Tibial artery (tissue), 4 donors: ENCODE results near the gene ADCY4.
"Not testable (repeated sequence)": the region's sequence is repeated elsewhere in the genome, so short reads cannot be mapped to it uniquely, and the experiment has no call there.

Source experiments
- DNase-seq, 2 donors: peaks; one replicate each; pipeline ENCODE4 v3.0.0-alpha.2; 2019
- H3K27ac ChIP-seq, 2 donors: fragments of 200-600 bp; sonication (generic) in 1 of 2; 1 replicate in 1 of 2; 2 replicates in 1 of 2; pipeline ENCODE4 v1.5.1; 2018 to 2019; ENCODE audit warnings: mild to moderate bottlenecking in 1 of 2
- H3K27me3 ChIP-seq, 2 donors: fragments of 200-600 bp; sonication (generic) in 1 of 2; one replicate each; pipeline versions ENCODE4 v1.5.1 to v1.6.0; 2016 to 2019
- H3K36me3 ChIP-seq, 3 donors: fragments of 200-600 bp; sonication (generic) in 2 of 3; one replicate each; pipeline ENCODE4 v1.5.1; 2016 to 2019; ENCODE audit warnings: mild to moderate bottlenecking in 2 of 3
- H3K4me1 ChIP-seq, 4 donors: fragments of 200-600 bp; sonication (generic) in 2 of 4; 1 replicate in 3 of 4; 2 replicates in 1 of 4; pipeline ENCODE4 v1.5.1; 2016 to 2019
- H3K4me3 ChIP-seq, 2 donors: fragments of 200-600 bp; sonication (generic) in 1 of 2; 1 replicate in 1 of 2; 2 replicates in 1 of 2; pipeline ENCODE4 v1.5.1; 2018 to 2019; ENCODE audit warnings: mild to moderate bottlenecking in 2 of 2
- H3K9me3 ChIP-seq, 3 donors: fragments of 200-600 bp; sonication (generic) in 1 of 3; one replicate each; pipeline ENCODE4 v1.5.1; 2016 to 2019
- CTCF ChIP-seq, 2 experiments: fragments of 200-600 bp in 1 of 2; fragments of 450-650 bp in 1 of 2; IDR thresholded peaks; one replicate each; pipeline ENCODE4 v1.5.1; 2017 to 2019; ENCODE audit warnings: antibody characterized with exemption in 2 of 2, mild to moderate bottlenecking in 1 of 2, moderate library complexity in 1 of 2
- intact Hi-C: fragments of 100-400 bp; cut with DNase I; formaldehyde crosslinking; loops from one replicate; pipeline ENCODE4 v1.15.0; 2023; ENCODE audit warnings: low total_unique reads

ADCY4 gene

GRCh38 chr14:24372701-24373416 is 38.0 kb upstream of the ADCY4 start:
- intact Hi-C loops, result loop anchor here (5.0 kb wide), 1 partner anchor 131 kb away; the partner anchor contains the start of gene TINF2
- TF ChIP-seq CTCF (IDR thresholded peaks at IDR 0.05), result no peak
- Histone ChIP-seq H3K4me1 (peaks cover 0 to 32% (median 16%) of the 10 kb centered on the region in 4 donors), H3K36me3 (peaks cover 23 to 59% (median 41%) of the 10 kb centered on the region in 3 donors), H3K4me3 (no peak overlapping the region), H3K27me3 (no peaks in the 10 kb centered on the region), H3K9me3 (no peaks in the 10 kb centered on the region), H3K27ac (peak overlapping the region in 1 of 2 donors; percentile 36)
- no peak for DNase-seq

DNA sequence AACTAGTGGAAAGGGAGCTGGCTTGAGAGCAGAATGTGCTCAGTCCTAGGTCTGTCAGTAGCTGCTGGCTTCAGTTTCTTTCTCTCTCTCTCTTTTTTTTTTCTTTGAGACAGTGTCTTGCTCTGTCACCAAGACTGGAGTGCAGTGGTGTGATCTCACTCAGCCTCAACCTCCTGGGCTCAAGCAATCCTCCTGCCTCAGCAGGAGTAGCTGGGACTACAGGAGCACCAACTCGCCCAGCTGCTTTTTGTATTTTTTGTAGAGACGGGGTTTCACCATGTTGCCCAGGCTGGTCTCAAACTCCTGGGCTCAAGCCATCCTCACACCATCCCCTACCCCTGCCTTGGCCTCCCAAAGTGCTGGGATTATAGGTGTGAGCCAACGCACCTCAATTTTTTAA is 36.7 kb upstream of the ADCY4 start:
- peaks cover 23 to 48% (median 41%) of the 10 kb centered on the region in 3 donors for H3K36me3 ChIP-seq

GRCh38 chr14:24370748-24371147 is 35.9 kb upstream of the ADCY4 start:
- Histone ChIP-seq H3K9me3 (no peaks in the 10 kb centered on the region), H3K4me3 (no peak overlapping the region), H3K27me3 (no peaks in the 10 kb centered on the region), H3K27ac (peak overlapping the region; percentile 9 to 98), H3K4me1 (peaks cover 0 to 33% (median 22%) of the 10 kb centered on the region in 4 donors), H3K36me3 (peaks cover 17 to 40% (median 32%) of the 10 kb centered on the region in 3 donors)
- no peak for TF ChIP-seq CTCF (IDR thresholded peaks at IDR 0.05)
- intact Hi-C loops, result loop anchor here (5.0 kb wide), 1 partner anchor 128 kb away; the partner anchor contains the start of gene TINF2
- DNase-seq, result no peak

More for the DNA sequence above, 36.7 kb upstream of the ADCY4 start:
- DNase-seq, H3K9me3 ChIP-seq, H3K4me3 ChIP-seq, H3K27me3 ChIP-seq: not testable (repeated sequence)
- peak overlapping the region in 1 of 2 donors; percentile 98 for H3K27ac ChIP-seq
- H3K4me1 ChIP-seq, result peaks cover 0 to 29% (median 16%) of the 10 kb centered on the region in 4 donors
- intact Hi-C loops, result loop anchor here (5.0 kb wide), 1 partner anchor 129 kb away; the partner anchor contains the start of gene TINF2

DNA sequence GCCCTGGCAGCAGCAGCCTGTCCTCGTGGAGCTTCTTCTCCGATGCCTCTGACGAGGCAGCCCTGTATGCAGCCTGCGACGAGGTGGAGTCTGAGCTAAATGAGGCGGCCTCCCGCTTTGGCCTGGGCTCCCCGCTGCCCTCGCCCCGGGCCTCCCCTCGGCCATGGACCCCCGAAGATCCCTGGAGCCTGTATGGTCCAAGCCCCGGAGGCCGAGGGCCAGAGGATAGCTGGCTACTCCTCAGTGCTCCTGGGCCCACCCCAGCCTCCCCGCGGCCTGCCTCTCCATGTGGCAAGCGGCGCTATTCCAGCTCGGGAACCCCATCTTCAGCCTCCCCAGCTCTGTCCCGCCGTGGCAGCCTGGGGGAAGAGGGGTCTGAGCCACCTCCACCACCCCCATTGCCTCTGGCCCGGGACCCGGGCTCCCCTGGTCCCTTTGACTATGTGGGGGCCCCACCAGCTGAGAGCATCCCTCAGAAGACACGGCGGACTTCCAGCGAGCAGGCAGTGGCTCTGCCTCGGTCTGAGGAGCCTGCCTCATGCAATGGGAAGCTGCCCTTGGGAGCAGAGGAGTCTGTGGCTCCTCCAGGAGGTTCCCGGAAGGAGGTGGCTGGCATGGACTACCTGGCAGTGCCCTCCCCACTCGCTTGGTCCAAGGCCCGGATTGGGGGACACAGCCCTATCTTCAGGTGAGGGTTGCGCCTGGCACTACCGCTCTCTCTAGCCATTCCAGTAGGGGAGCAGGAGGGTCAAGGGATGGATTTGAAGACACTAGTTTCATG is 35.2 kb upstream of the ADCY4 start:
- no peaks in the 10 kb centered on the region for H3K27me3 ChIP-seq
- no peak for DNase-seq
- no peak for TF ChIP-seq CTCF (IDR thresholded peaks at IDR 0.05)
- H3K36me3 ChIP-seq, result peaks cover 16 to 33% (median 28%) of the 10 kb centered on the region in 3 donors
- peak overlapping the region; percentile 9 to 98 for H3K27ac ChIP-seq
- H3K4me1 ChIP-seq, result peaks cover 0 to 39% (median 26%) of the 10 kb centered on the region in 4 donors
- intact Hi-C loops, result loop anchor here (5.0 kb wide), 1 partner anchor 128 kb away; the partner anchor contains the start of gene TINF2
- no peak overlapping the region for H3K4me3 ChIP-seq
- no peaks in the 10 kb centered on the region for H3K9me3 ChIP-seq

DNA sequence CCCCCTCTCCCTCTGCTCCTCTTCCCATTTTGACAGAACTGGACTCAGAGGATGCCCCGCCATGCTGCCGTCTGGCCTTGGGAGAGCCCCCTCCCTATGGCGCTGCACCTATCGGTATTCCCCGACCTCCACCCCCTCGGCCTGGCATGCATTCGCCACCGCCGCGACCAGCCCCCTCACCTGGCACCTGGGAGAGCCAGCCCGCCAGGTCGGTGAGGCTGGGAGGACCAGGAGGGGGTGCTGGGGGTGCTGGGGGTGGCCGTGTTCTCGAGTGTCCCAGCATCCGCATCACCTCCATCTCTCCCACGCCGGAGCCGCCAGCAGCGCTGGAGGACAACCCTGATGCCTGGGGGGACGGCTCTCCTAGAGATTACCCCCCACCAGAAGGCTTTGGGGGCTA is 34.6 kb upstream of the ADCY4 start:
- DNase-seq, result peak in 1 of 2 donors; percentile 71
- Histone ChIP-seq H3K4me3 (peak overlapping the region; percentile 74 to 84), H3K4me1 (peaks cover 0 to 43% (median 27%) of the 10 kb centered on the region in 4 donors), H3K27me3 (no peaks in the 10 kb centered on the region), H3K9me3 (no peaks in the 10 kb centered on the region), H3K27ac (peak overlapping the region; percentile 97 to 98), H3K36me3 (peaks cover 11 to 27% (median 27%) of the 10 kb centered on the region in 3 donors)
- intact Hi-C loops, result no loop called here
- no peak for TF ChIP-seq CTCF (IDR thresholded peaks at IDR 0.05)
